K562 (cell line): ENCODE results near the gene P2RY14. TPM values are rescaled to one million over a fixed set of nuclear protein-coding genes. Genes with fewer than 3 reads are reported as not detected.

Experiments
- ATAC-seq: fragments of 200-7000 bp; cut with Tn5 transposase; 3 replicates; pipeline ENCODE4 v1.9.1; 2020; ENCODE audit warnings: moderate library complexity
- BruUV-seq: library from RNA; stranded (reverse); fragments of 400-500 nt; replicated peaks from 2 replicates; lab custom pipeline; 2021; lab: Mats Ljungman, UMichigan
- CTCF ChIA-PET: fragments of 300-600 bp; formaldehyde crosslinking; extraction: SDS; loops from one replicate; lab custom pipeline; 2021; ENCODE audit warnings: low intra/inter-chr PET ratio; lab: Yijun Ruan, JAX
- POLR2A ChIA-PET: fragments of 300-600, 350-650 bp; sonication (Branson Sonifier 250); formaldehyde crosslinking; extraction: SDS; loops from one replicate; lab custom pipeline; 2021; ENCODE audit warnings: antibody characterized with exemption, inconsistent platforms; lab: Yijun Ruan, JAX
- DNase-seq, 4 experiments: peaks; one replicate each; pipeline versions ENCODE4 v3.0.0 to v3.0.0-alpha.2; 2011 to 2018; ENCODE audit warnings: low spot score in 3 of 4, mixed read lengths in 3 of 4; ENCODE audit errors: extremely low read depth in 1 of 4
- FAIRE-seq: peaks from 2 replicates; lab custom pipeline; 2011; peaks lifted over from hg19 to GRCh38; lab: Jason Lieb, UNC
- H2AFZ ChIP-seq: 2 replicates; pipeline ENCODE4 v1.6.0; 2011; ENCODE audit warnings: low read depth, low read length, control low read depth, inconsistent platforms
- H3K27ac ChIP-seq: fragments of 200-600 bp; 3 replicates; pipeline ENCODE4 v1.8.0; 2011; ENCODE audit warnings: low read depth, mild to moderate bottlenecking, control low read depth, inconsistent platforms, low read length, moderate library complexity, mixed read lengths; ENCODE audit errors: extremely low read depth
- H3K27me3 ChIP-seq, 2 experiments: fragments of 300-600 bp in 1 of 2; 2 replicates in 1 of 2; 3 replicates in 1 of 2; pipeline versions ENCODE4 v1.6.0 to v1.8.0; 2011; ENCODE audit warnings: inconsistent platforms in 2 of 2, low read length in 2 of 2, mild to moderate bottlenecking in 1 of 2, mixed read lengths in 1 of 2, moderate library complexity in 1 of 2; ENCODE audit not compliant: control insufficient read depth in 2 of 2, insufficient read depth in 2 of 2
- H3K36me3 ChIP-seq: fragments of 300-600 bp; 3 replicates; pipeline ENCODE4 v1.8.0; 2011; ENCODE audit warnings: mild to moderate bottlenecking, low read length, inconsistent platforms; ENCODE audit not compliant: control insufficient read depth, insufficient read depth
- H3K4me1 ChIP-seq, 2 experiments: fragments of 200-600 bp in 1 of 2; replicated peaks in 1 of 2; 2 replicates in 1 of 2; 3 replicates in 1 of 2; pipeline versions ENCODE4 v1.5.1 to v1.8.0; 2011; ENCODE audit warnings: inconsistent platforms in 2 of 2, low read length in 2 of 2, mild to moderate bottlenecking in 1 of 2, mixed read lengths in 1 of 2, moderate library complexity in 1 of 2; ENCODE audit not compliant: control insufficient read depth in 2 of 2, insufficient read depth in 2 of 2
- H3K4me2 ChIP-seq: 2 replicates; pipeline ENCODE4 v1.6.1; 2011; ENCODE audit warnings: low read length, control low read depth, inconsistent platforms, mixed read lengths; ENCODE audit not compliant: insufficient read depth
- H3K4me3 ChIP-seq: fragments of 200-600 bp; sonication (generic), shearing (Covaris generic); 2 replicates; pipeline ENCODE4 v1.5.1; 2016; ENCODE audit warnings: control low read depth, inconsistent platforms
- H3K79me2 ChIP-seq: fragments of 200-600 bp; 3 replicates; pipeline ENCODE4 v1.8.0; 2011; ENCODE audit warnings: low read length, inconsistent platforms; ENCODE audit not compliant: control insufficient read depth, insufficient read depth
- H3K9ac ChIP-seq, 2 experiments: 2 replicates each; pipeline versions ENCODE4 v1.6.0 to v1.6.1; 2011; ENCODE audit warnings: low read depth in 2 of 2, low read length in 2 of 2, control low read depth in 1 of 2, inconsistent platforms in 1 of 2, mild to moderate bottlenecking in 1 of 2, mixed read lengths in 1 of 2; ENCODE audit not compliant: insufficient read depth in 1 of 2
- H3K9me1 ChIP-seq: one replicate; pipeline ENCODE4 v1.6.0; 2011; ENCODE audit warnings: inconsistent platforms, mild to moderate bottlenecking, low read length, moderate library complexity; ENCODE audit not compliant: control insufficient read depth, insufficient read depth
- H3K9me3 ChIP-seq: replicated peaks from 2 replicates; pipeline ENCODE4 v1.5.1; 2011; ENCODE audit warnings: low read depth, low read length, inconsistent platforms; ENCODE audit not compliant: control insufficient read depth, insufficient read depth
- H4K20me1 ChIP-seq: replicated peaks from 2 replicates; pipeline ENCODE4 v1.6.1; 2011; ENCODE audit warnings: low read length, inconsistent platforms, mixed read lengths; ENCODE audit not compliant: control insufficient read depth, insufficient read depth
- FOXJ3 ChIP-seq: sonication (generic); formaldehyde crosslinking; IDR thresholded peaks from 2 replicates; pipeline ENCODE4 v1.4.0; 2020; ENCODE audit warnings: mild to moderate bottlenecking, missing genetic modification reagents
- HSF4 ChIP-seq: fragments of 250-450 bp; sonication (Bioruptor Pico); IDR thresholded peaks from 2 replicates; pipeline ENCODE4 v2.1.2; 2022; ENCODE audit warnings: mild to moderate bottlenecking, moderate library complexity, borderline replicate concordance
- NONO ChIP-seq, 2 experiments: fragments of 200-400 bp in 1 of 2; fragments of 450-650 bp in 1 of 2; formaldehyde crosslinking in 1 of 2; IDR thresholded peaks; 2 replicates each; pipeline ENCODE4 v1.6.1; 2017; ENCODE audit warnings: low read depth in 2 of 2, mild to moderate bottlenecking in 2 of 2, moderate library complexity in 2 of 2, low read length in 1 of 2
- RAD21 ChIP-seq, 2 experiments: fragments of 250-450 bp in 1 of 2; fragments of 450-650 bp in 1 of 2; sonication (Bioruptor Pico) in 1 of 2; formaldehyde crosslinking in 1 of 2; IDR thresholded peaks in 1 of 2; conservative IDR thresholded peaks in 1 of 2; 2 replicates each; pipeline versions ENCODE4 v1.4.0 to v1.8.0; 2020 to 2022; ENCODE audit warnings: mild to moderate bottlenecking in 2 of 2, moderate library complexity in 1 of 2
- STAT5B ChIP-seq: fragments of 250-450 bp; sonication (Bioruptor Pico); IDR thresholded peaks from 2 replicates; pipeline ENCODE4 v1.8.0; 2021; ENCODE audit warnings: mild to moderate bottlenecking, inconsistent platforms
- TAL1 ChIP-seq: fragments of 450-650 bp; IDR thresholded peaks from 2 replicates; pipeline ENCODE4 v1.6.1; 2016; ENCODE audit warnings: mild to moderate bottlenecking
- ZNF12 ChIP-seq: sonication (generic); formaldehyde crosslinking; IDR thresholded peaks from 2 replicates; pipeline ENCODE4 v1.4.0; 2020; ENCODE audit warnings: mild to moderate bottlenecking, missing genetic modification reagents
- ZNF589 ChIP-seq: fragments of 200-800 bp; sonication (Bioruptor generic); IDR thresholded peaks from 2 replicates; pipeline ENCODE4 v1.6.1; 2016; ENCODE audit warnings: low read depth, missing genetic modification characterization, missing compliant biosample characterization
- WGBS: fragments of 100-300 bp; shearing (Covaris generic); methylation state at CpG from one replicate; pipeline ENCODE4 v1.1.6; 2016; ENCODE audit warnings: low coverage, mixed read lengths; ENCODE audit not compliant: insufficient coverage; ENCODE audit errors: missing lambda C conversion rate; 5-methylcytosine and 5-hydroxymethylcytosine counted together
- in situ Hi-C: fragments of 300-500 bp; cut with MboI; formaldehyde crosslinking; loops from 4 replicates; pipeline ENCODE4 v1.15.0; 2018; ENCODE audit warnings: inconsistent platforms, mixed read lengths
- intact Hi-C: fragments of 100-400 bp; cut with micrococcal nuclease; formaldehyde crosslinking; loops from 2 replicates; pipeline ENCODE4 v1.14.2; 2022
- polyA plus RNA-seq, 8 experiments: library from polyadenylated mRNA; depleted of rRNA in 4 of 8; stranded (reverse) in 5 of 8; unstranded in 3 of 8; fragments of >200 nt; fragmentation: Nextera tagmentation in 2 of 8; fragmentation: Illumina TruSeq in 1 of 8; extraction: Ambion mirVana in 2 of 8; extraction: Trizol in 1 of 8; gene quantifications; 2 replicates each; pipeline versions ENCODE4 v1.2.1 to v1.2.3, GENCODE V29; 2011 to 2014; ENCODE audit warnings: inconsistent platforms in 1 of 8, missing spikeins in 1 of 8
- total RNA-seq, 7 experiments: library from RNA; depleted of rRNA in 6 of 7; stranded (reverse); fragments of >200 nt in 6 of 7; fragmentation: Illumina TruSeq in 2 of 7; extraction: Trizol in 2 of 7; gene quantifications; 2 replicates each; pipeline versions ENCODE4 v1.2.1 to v1.2.3, GENCODE V29; 2011 to 2021; ENCODE audit warnings: low replicate concordance in 1 of 7
- TF ChIP-seq, protein P1 (sequence below): fragments of 450-650 bp; IDR thresholded peaks from 2 replicates; pipeline ENCODE4 v1.6.1; 2016; ENCODE audit warnings: low read depth, mild to moderate bottlenecking, moderate library complexity
- TF ChIP-seq, protein P2 (sequence below), 3 experiments: IDR thresholded peaks in 2 of 3; conservative IDR thresholded peaks in 1 of 3; 2 replicates each; pipeline ENCODE4 v1.5.1; 2011 to 2012; ENCODE audit warnings: low read length in 3 of 3, mild to moderate bottlenecking in 3 of 3, control low read depth in 2 of 3, improper control_type of control experiment in 1 of 3, inconsistent platforms in 1 of 3, low read depth in 1 of 3, mixed read lengths in 1 of 3, moderate library complexity in 1 of 3; ENCODE audit not compliant: insufficient read depth in 2 of 3

P2RY14 gene
- total and polyA plus RNA-seq, 9 of the 15 experiments (the other 6 are each of a cell fraction or from before 2014, with no cell fraction given) = not detected

DNA sequence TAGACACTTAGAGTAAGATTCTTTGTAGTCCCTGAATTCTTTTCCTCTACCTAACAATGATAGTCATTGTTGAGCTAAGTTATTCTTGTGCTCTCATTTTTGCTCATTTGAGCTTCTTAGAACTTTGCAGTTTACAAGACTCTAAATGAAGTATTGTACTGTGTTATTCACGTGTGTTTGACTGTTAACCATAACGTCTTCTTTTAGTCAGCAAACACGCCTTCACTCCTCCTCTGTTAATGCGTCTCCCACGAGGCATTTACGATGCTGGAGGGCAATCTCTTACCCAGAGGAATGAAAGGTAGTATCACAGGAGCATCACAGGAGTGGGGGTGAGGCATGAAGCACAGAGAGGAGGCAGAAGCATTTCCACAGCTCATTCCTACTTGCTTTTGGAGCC is 14.8 kb upstream of the P2RY14 start:
- CTCF ChIA-PET = interaction anchor here (0.6 kb wide), 1 partner anchor 62 kb away, joined by 3 read pairs; no protein-coding TSS in a partner anchor
- FAIRE-seq (no peak), DNase-seq (no peak), ATAC-seq (no peak)
- Histone ChIP-seq H4K20me1 (no peaks in the 10 kb centered on the region), H3K27me3 (peaks cover 16 to 18% of the 10 kb centered on the region in 2 experiments; a peak in 3 of 5 replicates), H3K27ac (no peak overlapping the region), H3K4me1 (no peaks in the 10 kb centered on the region), H3K4me2 (no peak overlapping the region), H2AFZ (no peak overlapping the region), H3K9ac (no peak overlapping the region), H3K36me3 (no peaks in the 10 kb centered on the region), H3K9me3 (no peaks in the 10 kb centered on the region), H3K79me2 (no peaks in the 10 kb centered on the region), H3K9me1 (no peaks in the 10 kb centered on the region), H3K4me3 (no peak overlapping the region)
- in situ Hi-C loops = no loop called here
- no TSS peak for BruUV-seq
- POLR2A ChIA-PET = no interaction called here
- intact Hi-C loops = loop anchor here (5.0 kb wide), 1 partner anchor 549 kb away; no protein-coding TSS in a partner anchor
- WGBS = 0% methylated on average over 6 of the region's 6 CpGs
- no peak for TF ChIP-seq STAT5B (CRISPR knock-in tag)
- no peak for TF ChIP-seq ZNF589 (CRISPR knock-in tag)
- TF ChIP-seq ZNF12 (CRISPR knock-in tag) = no peak

DNA sequence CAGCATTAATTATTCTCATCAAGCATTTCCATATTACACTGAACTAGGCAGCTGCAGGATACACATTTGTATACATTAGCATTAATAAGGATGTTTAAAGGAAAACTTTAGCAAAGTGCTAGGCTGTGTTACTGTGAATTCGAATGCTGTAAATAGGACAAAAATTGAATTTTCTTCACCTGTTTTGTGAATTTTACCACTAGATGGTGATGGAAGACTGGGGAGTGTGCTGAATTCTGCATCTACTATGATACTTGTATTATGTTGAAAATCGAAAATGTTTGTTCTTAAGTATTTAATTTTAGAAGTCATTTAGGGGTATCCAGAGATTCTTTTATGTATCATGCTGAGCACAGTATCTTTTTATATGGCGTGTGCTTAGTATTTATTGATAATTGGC is 12.3 kb upstream of the P2RY14 start:
- ATAC-seq (no peak), DNase-seq (no peak), FAIRE-seq (peak; percentile 61)
- intact Hi-C loops (loop anchor here (5.0 kb wide), 1 partner anchor 552 kb away; no protein-coding TSS in a partner anchor), in situ Hi-C loops (no loop called here)
- no peaks in the 10 kb centered on the region for H3K36me3 ChIP-seq
- H3K9me1 ChIP-seq = no peaks in the 10 kb centered on the region
- H3K4me3 ChIP-seq = no peak overlapping the region
- H3K27ac ChIP-seq = no peak overlapping the region
- no peaks in the 10 kb centered on the region for H3K4me1 ChIP-seq
- no peaks in the 10 kb centered on the region for H4K20me1 ChIP-seq
- H2AFZ ChIP-seq = no peak overlapping the region
- ChIA-PET CTCF (interaction anchor here (0.6 kb wide), 1 partner anchor 35 kb away, joined by 3 read pairs; no protein-coding TSS in a partner anchor), POLR2A (no interaction called here)
- WGBS = 0% methylated on average over 3 of the region's 3 CpGs
- no peaks in the 10 kb centered on the region for H3K79me2 ChIP-seq
- H3K9ac ChIP-seq = no peak overlapping the region
- H3K9me3 ChIP-seq = no peaks in the 10 kb centered on the region
- H3K4me2 ChIP-seq = no peak overlapping the region
- BruUV-seq = no TSS peak
- peaks cover 15 to 16% of the 10 kb centered on the region in 2 experiments; a peak in 2 of 5 replicates for H3K27me3 ChIP-seq
- TF ChIP-seq HSF4 (CRISPR knock-in tag) (no peak), RAD21 (CRISPR knock-in tag; conservative IDR thresholded peaks at IDR 0.05 in 1 of 2, IDR thresholded peaks at IDR 0.05 in 1 of 2) (peak; percentile 38 to 58; a peak in 3 of 4 replicates), FOXJ3 (CRISPR knock-in tag) (no peak), NONO (IDR thresholded peaks at IDR 0.05; ENCODE audit: low read depth in 2 of 2, low read length in 1 of 2) (no peak), TAL1 (no peak)
- TF ChIP-seq, protein P1, sequence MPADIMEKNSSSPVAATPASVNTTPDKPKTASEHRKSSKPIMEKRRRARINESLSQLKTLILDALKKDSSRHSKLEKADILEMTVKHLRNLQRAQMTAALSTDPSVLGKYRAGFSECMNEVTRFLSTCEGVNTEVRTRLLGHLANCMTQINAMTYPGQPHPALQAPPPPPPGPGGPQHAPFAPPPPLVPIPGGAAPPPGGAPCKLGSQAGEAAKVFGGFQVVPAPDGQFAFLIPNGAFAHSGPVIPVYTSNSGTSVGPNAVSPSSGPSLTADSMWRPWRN = no peak
- TF ChIP-seq, protein P2, sequence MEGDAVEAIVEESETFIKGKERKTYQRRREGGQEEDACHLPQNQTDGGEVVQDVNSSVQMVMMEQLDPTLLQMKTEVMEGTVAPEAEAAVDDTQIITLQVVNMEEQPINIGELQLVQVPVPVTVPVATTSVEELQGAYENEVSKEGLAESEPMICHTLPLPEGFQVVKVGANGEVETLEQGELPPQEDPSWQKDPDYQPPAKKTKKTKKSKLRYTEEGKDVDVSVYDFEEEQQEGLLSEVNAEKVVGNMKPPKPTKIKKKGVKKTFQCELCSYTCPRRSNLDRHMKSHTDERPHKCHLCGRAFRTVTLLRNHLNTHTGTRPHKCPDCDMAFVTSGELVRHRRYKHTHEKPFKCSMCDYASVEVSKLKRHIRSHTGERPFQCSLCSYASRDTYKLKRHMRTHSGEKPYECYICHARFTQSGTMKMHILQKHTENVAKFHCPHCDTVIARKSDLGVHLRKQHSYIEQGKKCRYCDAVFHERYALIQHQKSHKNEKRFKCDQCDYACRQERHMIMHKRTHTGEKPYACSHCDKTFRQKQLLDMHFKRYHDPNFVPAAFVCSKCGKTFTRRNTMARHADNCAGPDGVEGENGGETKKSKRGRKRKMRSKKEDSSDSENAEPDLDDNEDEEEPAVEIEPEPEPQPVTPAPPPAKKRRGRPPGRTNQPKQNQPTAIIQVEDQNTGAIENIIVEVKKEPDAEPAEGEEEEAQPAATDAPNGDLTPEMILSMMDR (IDR thresholded peaks at IDR 0.05 in 2 of 3, conservative IDR thresholded peaks at IDR 0.05 in 1 of 3; ENCODE audit: insufficient read depth in 2 of 3, low read depth in 1 of 3, low read length in 3 of 3) = peak in 2 of 3 experiments; percentile 16 to 37; a peak in 2 of 6 replicates
